BLaER1 (cell line): Measurements from ENCODE around the gene PSG3.
A peak's percentile ranks its signal among the peaks of the same experiment; 100 is the strongest.
"Not testable (repeated sequence)": the region's sequence is repeated elsewhere in the genome, so short reads cannot be mapped to it uniquely, and the experiment has no call there.

ENCODE experiments used
- H3K27ac ChIP-seq: shearing (Covaris generic); formaldehyde crosslinking; 2 replicates; pipeline ENCODE4 v1.8.1; 2022
- H3K27me3 ChIP-seq: shearing (Covaris generic); formaldehyde crosslinking; 2 replicates; pipeline ENCODE4 v1.8.1; 2022
- H3K36me3 ChIP-seq: shearing (Covaris generic); formaldehyde crosslinking; 2 replicates; pipeline ENCODE4 v1.8.1; 2022
- H3K4me1 ChIP-seq: shearing (Covaris generic); formaldehyde crosslinking; 2 replicates; pipeline ENCODE4 v1.8.1; 2022
- H3K4me2 ChIP-seq: shearing (Covaris generic); formaldehyde crosslinking; 2 replicates; pipeline ENCODE4 v1.8.1; 2022
- H3K4me3 ChIP-seq: shearing (Covaris generic); formaldehyde crosslinking; 2 replicates; pipeline ENCODE4 v1.8.1; 2022
- H3K9ac ChIP-seq: shearing (Covaris generic); formaldehyde crosslinking; 2 replicates; pipeline ENCODE4 v1.8.1; 2022
- H3K9me3 ChIP-seq: shearing (Covaris generic); formaldehyde crosslinking; 2 replicates; pipeline ENCODE4 v1.8.1; 2022
- H4K20me1 ChIP-seq: shearing (Covaris generic); formaldehyde crosslinking; 2 replicates; pipeline ENCODE4 v1.8.1; 2022
- Cebpa-rat ChIP-seq: shearing (Covaris generic); IDR thresholded peaks from 2 replicates; pipeline ENCODE4 v1.8.1; 2022

Gene PSG3

DNA sequence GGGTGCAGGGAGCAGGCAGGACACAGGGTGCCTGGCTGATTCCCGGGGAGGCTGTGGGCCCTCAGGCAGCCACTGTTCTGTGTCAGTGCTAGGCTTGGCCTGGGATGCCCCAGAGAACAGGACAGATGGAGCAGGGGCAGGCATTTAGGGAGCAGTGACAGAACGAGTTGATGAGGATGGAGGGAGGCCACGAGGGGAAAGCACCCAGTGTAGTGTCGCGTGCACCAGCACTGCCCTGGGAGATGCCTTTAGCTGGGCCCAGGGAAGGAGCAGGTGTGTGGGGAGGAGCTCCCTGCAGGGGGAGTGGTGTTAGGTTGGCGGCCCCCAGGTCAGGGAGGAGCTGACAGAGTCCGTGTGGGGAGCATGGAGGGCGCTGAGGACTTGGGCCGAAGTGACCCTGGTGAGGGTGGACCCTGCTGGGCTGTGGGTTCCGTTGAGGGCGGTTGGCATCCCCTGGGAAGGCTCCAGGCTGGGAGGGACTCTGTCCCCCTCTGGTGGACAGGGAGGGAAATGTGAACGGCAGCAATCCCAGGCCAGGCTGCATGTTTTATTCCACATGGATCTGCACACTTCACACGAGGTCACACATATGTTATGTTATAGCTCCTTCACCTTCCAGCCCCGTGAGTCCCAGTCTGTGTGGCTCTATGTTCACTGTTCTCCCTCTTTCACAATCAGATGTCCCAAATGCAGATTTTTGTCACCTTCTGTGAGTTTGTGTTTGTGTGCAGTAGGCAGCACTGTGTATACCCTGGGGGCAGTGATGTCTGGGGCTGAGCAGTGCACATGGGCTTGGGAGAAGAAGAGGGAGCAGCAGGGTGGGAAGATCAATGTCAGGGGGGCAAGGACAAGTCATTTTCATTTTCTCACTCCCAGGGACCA lies 1.7 kb upstream of the PSG3 start:
- H3K9ac ChIP-seq, H3K27me3 ChIP-seq, H3K4me3 ChIP-seq, H3K27ac ChIP-seq, H3K36me3 ChIP-seq, H4K20me1 ChIP-seq, H3K9me3 ChIP-seq: not testable (repeated sequence)
- Histone ChIP-seq H3K4me2 (peak overlapping the region; percentile 39), H3K4me1 (peaks cover 24% of the 10 kb centered on the region)

DNA sequence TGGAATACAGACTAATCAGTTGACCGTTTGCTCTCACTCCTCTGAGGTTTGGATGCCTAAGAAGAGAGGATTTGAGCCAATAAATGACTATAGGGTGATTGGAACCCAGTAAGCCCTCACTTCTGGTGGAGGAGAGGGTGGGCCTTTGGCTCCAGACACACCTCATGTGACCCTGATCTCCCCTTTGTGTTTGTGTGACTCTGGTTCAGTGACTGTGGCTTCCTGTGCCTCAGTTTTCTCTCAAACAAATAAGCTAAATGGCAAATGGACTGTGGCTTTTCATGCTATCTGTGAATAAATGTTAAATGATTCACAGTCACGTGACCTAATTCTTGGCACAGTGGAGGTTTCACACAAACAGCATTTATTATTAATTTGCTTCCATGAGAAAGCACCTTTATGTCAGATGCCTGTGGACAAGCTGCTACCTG lies 2.7 kb downstream of the PSG3 start:
- H4K20me1 ChIP-seq, H3K4me3 ChIP-seq, H3K36me3 ChIP-seq, H3K27me3 ChIP-seq, H3K9me3 ChIP-seq, H3K9ac ChIP-seq: not testable (repeated sequence)
- peak overlapping the region; percentile 26; the same call in 1 of the 2 replicates for H3K27ac ChIP-seq
- peak overlapping the region; percentile 61 for H3K4me2 ChIP-seq
- H3K4me1 ChIP-seq: peaks cover 25% of the 10 kb centered on the region

DNA sequence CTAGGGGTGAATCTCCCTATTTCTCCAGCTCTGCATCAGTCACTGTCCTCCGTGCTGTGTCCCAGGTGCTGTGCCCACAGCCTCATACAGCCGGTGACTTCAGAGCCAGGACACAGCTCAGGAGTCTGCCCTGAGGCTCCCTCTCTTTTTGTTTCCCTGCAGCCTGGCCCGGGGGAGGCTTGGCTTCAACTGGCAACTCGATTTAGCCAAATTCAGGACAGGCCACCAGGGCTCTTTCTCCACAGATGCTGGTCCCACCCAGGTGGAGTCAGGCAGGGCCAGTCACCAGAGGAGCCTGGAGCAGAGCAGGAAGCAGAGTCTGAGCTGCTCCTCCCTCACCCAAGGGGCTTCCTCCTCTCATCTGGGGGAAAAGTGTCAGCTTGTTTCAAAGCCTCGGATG lies 11.9 kb downstream of the PSG3 start:
- H3K36me3 ChIP-seq, H3K4me2 ChIP-seq, H3K4me3 ChIP-seq, H3K9me3 ChIP-seq, H4K20me1 ChIP-seq, H3K4me1 ChIP-seq, H3K27me3 ChIP-seq, H3K27ac ChIP-seq, H3K9ac ChIP-seq: not testable (repeated sequence)

DNA sequence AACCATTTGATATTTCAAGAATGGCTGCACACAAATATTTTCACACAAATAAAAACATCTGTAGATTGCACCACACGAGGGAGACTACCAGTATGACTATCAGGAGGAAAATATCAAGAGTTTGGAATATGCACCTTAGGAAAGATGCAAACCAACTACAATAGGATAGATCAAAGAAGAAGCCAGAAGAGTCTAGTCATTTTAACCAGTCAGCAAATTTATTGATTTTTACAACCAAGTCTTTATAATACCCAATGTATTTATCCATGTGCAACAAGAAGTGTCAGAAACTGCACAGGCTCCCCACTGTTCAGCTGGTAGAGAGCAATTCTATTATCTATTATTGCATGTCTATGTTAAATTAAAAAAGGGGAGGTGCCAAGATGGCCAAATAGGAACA lies 26.3 kb downstream of the PSG3 start:
- not testable (repeated sequence) for H3K9me3 ChIP-seq, H3K4me1 ChIP-seq, H4K20me1 ChIP-seq, H3K9ac ChIP-seq, H3K27ac ChIP-seq, H3K4me3 ChIP-seq, H3K27me3 ChIP-seq, H3K4me2 ChIP-seq, H3K36me3 ChIP-seq

DNA sequence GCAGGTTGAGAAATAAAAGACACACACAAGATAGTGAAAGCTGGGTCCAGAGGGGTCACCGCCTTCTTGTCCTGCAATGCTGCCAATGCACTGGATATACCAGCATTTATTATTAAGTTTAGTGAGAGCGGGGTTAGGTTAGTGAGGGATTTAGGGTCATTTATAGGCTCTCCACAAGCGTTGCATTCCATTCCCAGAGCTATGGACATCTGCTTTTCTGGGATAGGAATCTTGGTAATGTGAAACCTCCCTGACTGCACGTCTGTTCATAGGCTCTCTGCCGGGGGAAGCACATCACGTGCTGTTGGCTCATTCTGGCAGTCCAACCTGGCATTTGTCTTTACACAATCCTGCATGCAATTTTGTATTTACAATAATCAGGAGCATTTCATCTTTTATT lies 27.5 kb downstream of the PSG3 start:
- H3K4me1 ChIP-seq, H3K27ac ChIP-seq, H3K27me3 ChIP-seq, H3K9ac ChIP-seq, H3K9me3 ChIP-seq, H3K4me3 ChIP-seq, H3K4me2 ChIP-seq, H3K36me3 ChIP-seq, H4K20me1 ChIP-seq: not testable (repeated sequence)

DNA sequence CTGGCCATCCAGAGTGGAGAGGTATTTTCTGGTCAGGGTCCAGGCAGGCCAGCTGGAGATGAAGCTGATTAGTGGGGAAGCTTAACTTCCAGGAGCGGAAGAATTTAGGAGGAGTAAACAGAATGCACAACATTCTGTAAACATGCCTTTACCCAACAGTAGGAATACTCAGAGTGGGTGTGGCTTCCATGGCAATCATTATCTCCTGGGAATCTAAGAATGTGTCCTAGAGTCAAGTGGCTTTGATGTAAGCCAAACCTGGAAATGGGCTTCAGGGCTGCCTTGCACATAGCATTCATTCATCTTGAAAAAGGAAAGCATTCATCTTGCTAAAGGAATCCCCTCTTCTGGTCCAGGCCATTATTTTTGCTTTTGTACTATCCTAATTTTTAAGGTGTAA lies 29.3 kb downstream of the PSG3 start:
- not testable (repeated sequence) for H4K20me1 ChIP-seq, H3K4me2 ChIP-seq, H3K27me3 ChIP-seq, H3K9me3 ChIP-seq, H3K36me3 ChIP-seq, H3K9ac ChIP-seq, H3K4me1 ChIP-seq, H3K27ac ChIP-seq, H3K4me3 ChIP-seq

DNA sequence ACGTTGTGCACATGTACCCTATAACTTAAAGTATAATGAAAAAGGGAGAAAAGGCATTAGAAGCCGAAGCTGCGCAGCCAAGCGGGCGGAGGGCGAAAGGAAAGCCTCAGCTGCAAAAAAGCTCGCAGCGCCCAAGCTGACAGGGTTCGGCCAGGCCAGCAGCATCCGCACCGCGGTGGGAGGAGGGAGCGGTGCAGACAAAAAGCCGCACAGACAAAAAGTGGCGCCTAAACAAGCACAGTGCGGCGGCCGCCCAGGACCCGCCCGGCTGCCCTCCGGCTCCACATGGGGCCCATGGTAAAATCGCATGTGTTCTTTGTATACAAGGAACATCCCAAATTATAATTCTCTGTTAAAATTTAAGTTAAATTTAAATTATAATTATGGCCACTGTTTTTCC lies 42.4 kb downstream of the PSG3 start:
- Histone ChIP-seq H3K4me2 (no peak overlapping the region), H3K27me3 (no peaks in the 10 kb centered on the region), H3K36me3 (no peaks in the 10 kb centered on the region), H4K20me1 (no peaks in the 10 kb centered on the region), H3K27ac (no peak overlapping the region), H3K4me1 (no peaks in the 10 kb centered on the region), H3K4me3 (no peak overlapping the region), H3K9me3 (peaks cover 8% of the 10 kb centered on the region), H3K9ac (no peak overlapping the region)
- TF ChIP-seq Cebpa-rat: no peak

DNA sequence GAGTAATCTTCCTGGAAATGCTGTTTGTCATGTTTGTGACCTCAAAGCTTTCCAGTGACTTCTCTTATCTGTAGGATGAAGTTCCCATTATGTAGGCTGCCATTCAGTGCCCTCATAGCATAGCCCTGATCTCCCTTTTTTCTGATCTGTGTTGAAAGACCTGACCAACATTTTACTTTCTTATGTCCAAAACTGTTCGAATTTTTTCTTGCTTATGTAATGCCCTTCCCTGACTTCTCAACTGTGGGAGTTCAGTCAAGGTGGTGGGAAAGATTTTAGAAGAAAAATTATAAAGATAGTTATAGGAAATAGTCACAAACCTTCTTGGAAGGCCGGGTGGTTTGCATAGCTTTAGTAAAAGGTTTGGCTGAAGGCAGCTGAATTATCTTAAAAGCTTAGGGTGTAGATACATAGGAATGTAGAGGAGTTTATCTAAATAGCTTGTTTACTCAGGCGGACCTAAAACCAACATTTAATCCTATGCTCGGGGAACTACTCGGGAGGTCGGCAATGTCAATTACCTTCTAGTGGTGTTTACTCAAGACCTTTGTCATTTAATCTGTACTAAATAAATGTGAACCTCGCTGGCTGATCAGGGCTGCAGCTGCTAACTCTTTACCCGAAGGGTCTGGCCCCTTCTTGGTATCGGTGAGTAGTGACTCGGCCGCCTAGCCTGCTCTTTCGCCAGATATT lies 44.3 kb downstream of the PSG3 start:
- no peaks in the 10 kb centered on the region for H3K27me3 ChIP-seq
- H3K27ac ChIP-seq: no peak overlapping the region
- no peak for TF ChIP-seq Cebpa-rat
- no peaks in the 10 kb centered on the region for H3K36me3 ChIP-seq
- no peaks in the 10 kb centered on the region for H3K4me1 ChIP-seq
- no peak overlapping the region for H3K4me3 ChIP-seq
- H3K9me3 ChIP-seq: peaks cover 8% of the 10 kb centered on the region
- H3K9ac ChIP-seq: no peak overlapping the region
- no peaks in the 10 kb centered on the region for H4K20me1 ChIP-seq
- H3K4me2 ChIP-seq: no peak overlapping the region

DNA sequence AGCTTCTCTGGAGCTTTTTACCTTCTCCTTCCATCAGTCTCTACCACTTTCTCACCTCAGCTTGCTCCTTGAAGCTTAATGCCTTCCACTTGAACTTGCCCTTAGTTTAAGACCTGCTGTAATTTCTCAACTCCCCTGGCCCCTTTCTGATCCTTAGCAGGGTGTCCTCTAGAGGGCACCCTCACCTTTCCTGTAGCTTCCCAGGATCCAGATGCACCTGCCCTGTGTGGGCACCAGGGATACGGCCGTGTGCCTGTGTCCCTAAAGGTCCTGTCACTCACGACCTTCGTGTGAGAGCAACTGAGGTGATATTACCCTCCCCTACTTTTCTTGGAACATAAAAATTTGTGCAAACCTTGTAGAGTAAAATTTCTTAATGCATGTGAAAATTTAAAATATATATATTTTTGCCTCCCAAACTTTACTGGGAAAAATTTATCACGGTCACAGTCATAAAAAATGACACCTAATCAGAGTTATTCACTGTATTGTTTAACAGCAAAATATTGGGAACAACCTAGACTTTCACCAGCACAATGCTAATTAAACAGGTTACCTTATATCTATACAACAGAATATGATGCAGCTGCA lies 46.4 kb downstream of the PSG3 start:
- Histone ChIP-seq H3K27me3 (no peaks in the 10 kb centered on the region), H3K4me2 (no peak overlapping the region), H3K4me3 (no peak overlapping the region), H3K27ac (no peak overlapping the region), H3K9ac (no peak overlapping the region), H4K20me1 (no peaks in the 10 kb centered on the region), H3K4me1 (no peaks in the 10 kb centered on the region), H3K36me3 (no peaks in the 10 kb centered on the region), H3K9me3 (peaks cover 8% of the 10 kb centered on the region)
- no peak for TF ChIP-seq Cebpa-rat

DNA sequence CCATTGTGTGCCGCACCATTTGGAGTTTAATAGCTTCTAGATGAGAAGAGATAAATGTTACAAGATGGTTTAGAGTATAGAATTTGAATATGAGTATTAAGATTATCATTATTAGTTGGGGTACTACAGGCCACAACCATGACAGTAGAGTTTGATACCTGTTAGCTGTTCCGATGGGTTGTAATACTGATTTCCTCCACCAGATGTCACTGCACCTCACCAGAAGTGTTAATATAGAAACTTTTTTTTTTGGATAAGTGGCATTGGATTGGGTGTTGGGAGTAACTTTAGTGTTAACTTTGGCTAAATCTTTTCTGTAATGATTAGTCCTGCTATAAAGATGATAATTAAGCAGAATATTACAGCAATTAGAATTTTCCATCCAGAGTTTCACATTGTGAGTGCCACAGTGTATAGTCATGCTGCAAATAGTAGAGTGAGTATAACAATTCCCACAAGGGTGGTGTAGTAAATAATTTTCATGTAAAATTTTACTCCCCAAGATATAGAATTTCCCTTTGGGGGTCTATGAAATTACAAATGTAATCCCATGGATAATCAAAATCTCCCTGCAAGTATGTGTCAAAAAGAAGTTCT lies 56.3 kb downstream of the PSG3 start:
- no peak for TF ChIP-seq Cebpa-rat
- H3K36me3 ChIP-seq: no peaks in the 10 kb centered on the region
- no peak overlapping the region for H3K9ac ChIP-seq
- no peak overlapping the region for H3K4me2 ChIP-seq
- no peak overlapping the region for H3K4me3 ChIP-seq
- no peaks in the 10 kb centered on the region for H3K27me3 ChIP-seq
- H3K4me1 ChIP-seq: no peaks in the 10 kb centered on the region
- no peak overlapping the region for H3K27ac ChIP-seq
- peaks cover 53% of the 10 kb centered on the region for H3K9me3 ChIP-seq
- H4K20me1 ChIP-seq: no peaks in the 10 kb centered on the region

DNA sequence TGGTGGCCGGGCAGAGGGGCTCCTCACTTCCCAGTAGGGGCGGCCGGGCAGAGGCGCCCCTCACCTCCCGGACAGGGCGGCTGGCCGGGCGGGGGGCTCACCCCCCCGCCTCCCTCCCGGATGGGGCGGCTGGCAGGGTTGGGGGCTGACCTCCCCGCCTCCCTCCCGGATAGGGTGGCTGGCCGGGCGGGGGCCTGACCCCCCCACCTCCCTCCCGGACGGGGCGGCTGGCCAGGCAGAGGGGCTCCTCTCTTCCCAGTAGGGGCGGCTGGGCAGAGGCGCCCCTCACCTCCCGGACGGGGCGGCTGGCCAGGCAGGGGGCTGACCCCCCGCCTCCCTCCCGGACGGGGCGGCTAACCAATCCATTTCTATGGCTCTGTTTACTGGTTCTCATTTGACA lies 64.0 kb downstream of the PSG3 start:
- H3K4me1 ChIP-seq, H3K36me3 ChIP-seq, H3K4me2 ChIP-seq, H3K27ac ChIP-seq, H3K4me3 ChIP-seq, H3K9ac ChIP-seq, H4K20me1 ChIP-seq, H3K27me3 ChIP-seq: not testable (repeated sequence)
- H3K9me3 ChIP-seq: peaks cover 14% of the 10 kb centered on the region

DNA sequence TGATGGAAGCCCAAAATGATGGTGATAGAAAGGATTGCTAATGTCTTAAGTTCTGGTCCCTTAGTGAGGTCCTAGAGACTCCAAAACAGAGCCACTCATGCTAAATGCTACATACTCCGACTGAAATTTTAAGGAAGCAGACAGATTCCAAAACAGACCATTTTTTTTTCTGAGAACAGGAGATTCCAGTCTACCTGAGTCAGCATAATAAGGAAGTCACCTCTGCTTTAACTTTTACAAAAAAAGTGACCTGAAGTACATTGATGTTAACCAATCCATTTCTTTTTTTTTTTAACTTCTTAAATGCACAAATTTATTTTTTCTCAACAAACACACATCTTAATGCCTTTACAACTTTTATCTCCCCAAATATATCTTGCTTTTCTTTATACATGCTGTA lies 65.7 kb downstream of the PSG3 start:
- peaks cover 14% of the 10 kb centered on the region for H3K9me3 ChIP-seq

More for the DNA sequence above, 65.7 kb downstream of the PSG3 start:
- not testable (repeated sequence) for H3K36me3 ChIP-seq, H3K27ac ChIP-seq, H3K4me3 ChIP-seq, H3K27me3 ChIP-seq, H3K4me2 ChIP-seq, H4K20me1 ChIP-seq, H3K4me1 ChIP-seq, H3K9ac ChIP-seq
